Osteoblast (primary cell): Measurements from ENCODE around the gene IGSF22. TPM values are rescaled to one million over a fixed set of nuclear protein-coding genes. Genes with fewer than 3 reads are reported as not detected.
A peak's percentile ranks its signal among the peaks of the same experiment; 100 is the strongest.

Experiments
- DNase-seq: peaks from one replicate; pipeline ENCODE4 v3.0.0; 2011; ENCODE audit warnings: low spot score, mixed read lengths; ENCODE audit not compliant: insufficient read length; ENCODE audit errors: missing footprints
- H2AFZ ChIP-seq: 2 replicates; pipeline ENCODE4 v1.6.0; 2011; ENCODE audit warnings: mild to moderate bottlenecking, low read length
- H3K27ac ChIP-seq: 2 replicates; pipeline ENCODE4 v1.5.1; 2011; ENCODE audit warnings: mild to moderate bottlenecking, low read depth, low read length, moderate library complexity
- H3K27me3 ChIP-seq: 2 replicates; pipeline ENCODE4 v1.6.0; 2012; ENCODE audit warnings: mild to moderate bottlenecking, control low read depth, inconsistent platforms, low read length, moderate library complexity; ENCODE audit not compliant: insufficient read depth
- H3K36me3 ChIP-seq: 2 replicates; pipeline ENCODE4 v1.5.1; 2011; ENCODE audit warnings: mild to moderate bottlenecking, low read length, control low read depth, moderate library complexity; ENCODE audit not compliant: insufficient read depth
- H3K4me1 ChIP-seq: 2 replicates; pipeline ENCODE4 v1.5.1; 2011; ENCODE audit warnings: mild to moderate bottlenecking, low read length, control low read depth, moderate library complexity; ENCODE audit not compliant: insufficient read depth
- H3K4me2 ChIP-seq: 2 replicates; pipeline ENCODE4 v1.6.0; 2011; ENCODE audit warnings: mild to moderate bottlenecking, low read length; ENCODE audit not compliant: insufficient read depth
- H3K4me3 ChIP-seq: fragments of 200-600 bp; sonication (generic); 3 replicates; pipeline ENCODE4 v1.5.1; 2012; ENCODE audit warnings: mild to moderate bottlenecking, low read length, inconsistent platforms; ENCODE audit not compliant: insufficient read depth
- H3K79me2 ChIP-seq: 2 replicates; pipeline ENCODE4 v1.6.0; 2012; ENCODE audit warnings: mild to moderate bottlenecking, low read length, control low read depth, inconsistent platforms; ENCODE audit not compliant: insufficient read depth
- H3K9me3 ChIP-seq: 2 replicates; pipeline ENCODE4 v1.5.1; 2011; ENCODE audit warnings: low read depth, low read length, control low read depth
- H4K20me1 ChIP-seq: 2 replicates; pipeline ENCODE4 v1.6.0; 2012; ENCODE audit warnings: mild to moderate bottlenecking, low read length, control low read depth; ENCODE audit not compliant: insufficient read depth
- total RNA-seq: library from RNA; depleted of rRNA; stranded (reverse); fragments of >200 nt; gene quantifications from 2 replicates; pipeline ENCODE4 v1.2.3, GENCODE V29; 2012
- TF ChIP-seq, protein P1 (sequence below): IDR thresholded peaks from 2 replicates; pipeline ENCODE4 v1.5.1; 2011; ENCODE audit warnings: mild to moderate bottlenecking, low read depth, low read length, moderate library complexity; ENCODE audit errors: extremely low read depth

The IGSF22 gene
- total RNA-seq, 1 donor = not detected

DNA sequence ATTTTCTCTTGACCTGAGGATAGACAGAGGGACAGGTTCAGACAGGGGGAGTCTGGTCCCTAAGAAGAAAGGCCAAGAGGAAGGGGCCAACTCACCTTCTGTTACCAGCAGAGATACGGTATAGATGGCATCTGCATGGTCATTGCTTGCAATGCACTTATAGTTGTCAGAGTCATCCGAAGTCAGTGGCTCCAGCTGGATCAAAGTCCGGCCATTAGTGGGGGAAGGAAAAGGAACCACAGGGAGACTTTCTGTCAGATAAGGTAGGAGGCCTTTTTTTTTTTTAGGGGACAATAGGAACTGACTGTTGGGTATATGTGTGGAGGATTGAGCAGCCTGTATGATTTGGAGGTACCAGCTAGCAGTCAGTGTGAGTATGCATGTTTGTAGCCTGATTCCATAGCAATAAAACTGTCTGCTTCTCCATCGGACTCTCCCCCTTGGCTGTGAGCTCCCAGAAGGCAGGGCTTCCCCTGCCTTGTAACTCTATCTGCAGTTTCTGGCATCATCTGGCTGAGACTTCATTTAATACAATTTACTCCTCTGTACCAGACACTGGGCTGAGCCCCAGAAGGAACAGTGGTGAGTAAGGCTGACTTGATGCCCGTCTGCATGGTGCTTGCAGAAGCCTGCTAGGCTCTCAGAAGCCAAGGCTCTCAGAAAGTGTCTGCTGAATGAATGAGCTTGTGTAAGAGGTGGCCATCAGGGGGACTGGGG is 5.7 kb downstream of the IGSF22 start:
- DNase-seq = peak; percentile 95
- no peaks in the 10 kb centered on the region for H3K79me2 ChIP-seq
- H3K4me2 ChIP-seq = peak overlapping the region; percentile 98
- no peaks in the 10 kb centered on the region for H3K9me3 ChIP-seq
- no peaks in the 10 kb centered on the region for H3K36me3 ChIP-seq
- H3K27ac ChIP-seq = peak overlapping the region; percentile 41
- H3K4me1 ChIP-seq = peaks cover 17% of the 10 kb centered on the region
- peak overlapping the region; percentile 96 for H2AFZ ChIP-seq
- no peaks in the 10 kb centered on the region for H4K20me1 ChIP-seq
- H3K27me3 ChIP-seq = no peaks in the 10 kb centered on the region
- TF ChIP-seq, protein P1, sequence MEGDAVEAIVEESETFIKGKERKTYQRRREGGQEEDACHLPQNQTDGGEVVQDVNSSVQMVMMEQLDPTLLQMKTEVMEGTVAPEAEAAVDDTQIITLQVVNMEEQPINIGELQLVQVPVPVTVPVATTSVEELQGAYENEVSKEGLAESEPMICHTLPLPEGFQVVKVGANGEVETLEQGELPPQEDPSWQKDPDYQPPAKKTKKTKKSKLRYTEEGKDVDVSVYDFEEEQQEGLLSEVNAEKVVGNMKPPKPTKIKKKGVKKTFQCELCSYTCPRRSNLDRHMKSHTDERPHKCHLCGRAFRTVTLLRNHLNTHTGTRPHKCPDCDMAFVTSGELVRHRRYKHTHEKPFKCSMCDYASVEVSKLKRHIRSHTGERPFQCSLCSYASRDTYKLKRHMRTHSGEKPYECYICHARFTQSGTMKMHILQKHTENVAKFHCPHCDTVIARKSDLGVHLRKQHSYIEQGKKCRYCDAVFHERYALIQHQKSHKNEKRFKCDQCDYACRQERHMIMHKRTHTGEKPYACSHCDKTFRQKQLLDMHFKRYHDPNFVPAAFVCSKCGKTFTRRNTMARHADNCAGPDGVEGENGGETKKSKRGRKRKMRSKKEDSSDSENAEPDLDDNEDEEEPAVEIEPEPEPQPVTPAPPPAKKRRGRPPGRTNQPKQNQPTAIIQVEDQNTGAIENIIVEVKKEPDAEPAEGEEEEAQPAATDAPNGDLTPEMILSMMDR = no peak
- H3K4me3 ChIP-seq = peak overlapping the region; percentile 80

DNA sequence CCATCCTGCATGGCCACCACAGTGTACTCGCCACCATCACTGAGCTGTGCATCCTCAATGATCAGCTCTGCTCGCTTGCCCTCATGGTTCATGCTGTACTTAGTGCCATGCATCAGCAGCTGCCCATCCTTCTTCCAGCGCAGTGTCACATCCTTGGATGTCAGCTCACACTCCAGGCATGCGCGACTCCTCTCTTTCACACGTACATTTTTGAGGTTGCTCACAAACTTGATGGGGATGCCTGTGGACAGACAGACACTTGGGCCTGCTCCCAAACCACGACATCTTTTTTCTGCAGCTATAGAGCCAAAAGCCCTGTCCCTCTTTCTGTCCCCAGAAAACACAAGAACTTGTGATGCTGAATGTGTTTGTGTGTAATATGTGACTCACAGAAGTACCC is 10.5 kb downstream of the IGSF22 start:
- Histone ChIP-seq H3K4me1 (peaks cover 4% of the 10 kb centered on the region), H3K4me3 (no peak overlapping the region)

DNA sequence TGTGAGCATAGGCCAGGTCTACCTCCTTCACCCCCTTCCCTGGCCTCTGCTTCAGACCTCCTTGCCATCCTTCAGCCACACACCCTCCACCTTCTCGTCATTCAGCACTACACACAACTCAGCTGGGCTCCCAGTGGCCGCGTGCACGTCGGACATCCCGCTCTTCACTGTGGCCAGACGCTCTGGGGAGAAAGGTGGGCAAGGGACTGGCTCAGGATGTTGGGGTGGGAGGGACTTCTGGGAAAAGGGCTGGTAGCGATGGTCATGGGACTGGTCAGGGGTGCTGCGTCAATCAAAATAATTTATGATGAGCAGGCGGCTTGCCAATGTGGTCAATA is 11.6 kb downstream of the IGSF22 start:
- Histone ChIP-seq H3K79me2 (no peaks in the 10 kb centered on the region), H2AFZ (no peak overlapping the region), H3K36me3 (no peaks in the 10 kb centered on the region), H3K27me3 (peaks cover 7% of the 10 kb centered on the region), H3K9me3 (no peaks in the 10 kb centered on the region), H3K4me1 (no peaks in the 10 kb centered on the region), H3K4me3 (no peak overlapping the region), H3K4me2 (no peak overlapping the region), H3K27ac (no peak overlapping the region), H4K20me1 (no peaks in the 10 kb centered on the region)
- TF ChIP-seq, protein P1 = no peak
- no peak for DNase-seq

More for the DNA sequence above, 10.5 kb downstream of the IGSF22 start:
- Histone ChIP-seq H3K27me3 (peaks cover 7% of the 10 kb centered on the region), H3K9me3 (no peaks in the 10 kb centered on the region), H3K4me2 (no peak overlapping the region), H3K79me2 (no peaks in the 10 kb centered on the region), H4K20me1 (no peaks in the 10 kb centered on the region), H2AFZ (no peak overlapping the region), H3K27ac (no peak overlapping the region), H3K36me3 (no peaks in the 10 kb centered on the region)
- DNase-seq = peak; percentile 47
- TF ChIP-seq, protein P1 = no peak

DNA sequence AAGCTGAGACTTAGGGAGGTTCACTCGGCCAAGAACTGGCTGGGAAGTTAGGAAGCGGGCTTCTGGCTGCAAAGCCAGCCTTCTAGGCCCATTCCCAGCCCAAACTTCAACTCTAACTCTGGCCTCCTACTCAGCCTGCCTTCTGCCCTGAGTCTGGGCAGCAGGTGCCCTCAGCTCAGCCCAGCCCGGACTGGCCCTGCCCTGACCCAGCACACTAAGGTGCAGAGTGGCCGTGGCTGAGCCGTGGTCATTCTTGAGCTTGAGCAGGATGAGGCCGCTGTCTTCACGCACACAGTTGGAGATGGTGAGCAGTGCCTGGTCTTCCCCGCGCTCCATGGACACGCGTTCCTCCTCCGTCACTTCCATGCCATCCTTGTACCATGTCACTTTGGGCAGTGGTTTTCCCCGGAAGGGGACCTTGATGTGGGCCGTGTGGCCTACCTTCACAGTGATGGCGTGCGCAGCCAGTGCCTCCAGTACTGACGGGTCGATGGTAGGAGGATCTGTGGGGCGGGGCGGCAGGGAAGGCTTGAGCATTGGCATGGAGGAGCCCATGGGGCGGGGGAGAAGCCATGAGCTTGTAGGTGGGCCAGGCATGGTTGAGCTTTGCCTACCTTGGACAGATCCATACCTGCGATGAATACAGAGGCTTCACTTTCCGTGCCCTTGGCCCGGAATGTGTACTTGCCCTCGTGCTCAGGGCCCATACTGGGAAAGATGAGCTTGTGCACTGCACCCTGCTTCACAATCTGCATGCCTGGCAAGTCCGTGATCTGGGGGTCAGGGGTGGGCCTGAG is 12.1 kb downstream of the IGSF22 start:
- Histone ChIP-seq H3K27ac (no peak overlapping the region), H3K27me3 (peaks cover 7% of the 10 kb centered on the region), H3K4me2 (no peak overlapping the region), H3K4me3 (no peak overlapping the region), H3K9me3 (no peaks in the 10 kb centered on the region), H3K36me3 (no peaks in the 10 kb centered on the region), H4K20me1 (no peaks in the 10 kb centered on the region), H2AFZ (no peak overlapping the region), H3K79me2 (no peaks in the 10 kb centered on the region), H3K4me1 (no peaks in the 10 kb centered on the region)
- no peak for DNase-seq
- TF ChIP-seq, protein P1 = no peak
